OCI-LY3 (cell line): ENCODE data around the gene CTAGE9.
"Not testable (repeated sequence)": the region's sequence is repeated elsewhere in the genome, so short reads cannot be mapped to it uniquely, and the experiment has no call there.

Source experiments
- H2AFZ ChIP-seq: fragments of 200-600, 300-600 bp; shearing (Covaris generic); 2 replicates; pipeline ENCODE4 v1.6.0; 2014; ENCODE audit warnings: antibody characterized with exemption, low read depth, low read length
- H3K27ac ChIP-seq: fragments of 200-600, 300-600 bp; sonication (generic); 2 replicates; pipeline ENCODE4 v1.5.1; 2014; ENCODE audit warnings: mild to moderate bottlenecking, low read length, moderate library complexity, mixed read lengths
- H3K27me3 ChIP-seq: fragments of 200-600, 300-600 bp; sonication (generic); 2 replicates; pipeline ENCODE4 v1.6.1; 2014; ENCODE audit warnings: low read depth, low read length, mixed read lengths
- H3K36me3 ChIP-seq: fragments of 200-600, 300-600 bp; sonication (generic); replicated peaks from 2 replicates; pipeline ENCODE3; 2014; ENCODE audit warnings: low read depth, low read length, mixed read lengths
- H3K4me1 ChIP-seq: fragments of 300-600, 200-600 bp; sonication (generic); 2 replicates; pipeline ENCODE4 v1.6.1; 2014; ENCODE audit warnings: low read length, mixed read lengths
- H3K4me2 ChIP-seq: fragments of 200-600, 300-600 bp; sonication (generic); 2 replicates; pipeline ENCODE4 v1.6.1; 2014; ENCODE audit warnings: low read length, mixed read lengths
- H3K4me3 ChIP-seq: fragments of 300-600, 200-600 bp; sonication (generic); 2 replicates; pipeline ENCODE4 v1.5.1; 2014; ENCODE audit warnings: antibody characterized with exemption, mild to moderate bottlenecking, low read length, moderate library complexity
- H3K79me2 ChIP-seq: fragments of 300-600, 200-600 bp; shearing (Covaris generic); 2 replicates; pipeline ENCODE4 v1.6.1; 2014; ENCODE audit warnings: mild to moderate bottlenecking, low read length, mixed read lengths
- H3K9ac ChIP-seq: fragments of 300-600, 200-600 bp; shearing (Covaris generic); 2 replicates; pipeline ENCODE4 v1.6.0; 2014; ENCODE audit warnings: mild to moderate bottlenecking, low read length, moderate library complexity
- H3K9me3 ChIP-seq: fragments of 200-600, 300-600 bp; shearing (Covaris generic); 2 replicates; pipeline ENCODE4 v1.6.1; 2014; ENCODE audit warnings: low read length, mixed read lengths; ENCODE audit not compliant: insufficient read depth
- H4K20me1 ChIP-seq: fragments of 200-600, 300-600 bp; sonication (generic); 2 replicates; pipeline ENCODE4 v1.6.1; 2016; ENCODE audit warnings: low read length, mixed read lengths; ENCODE audit not compliant: insufficient read depth
- EZH2phosphoT487 ChIP-seq: fragments of 200-600 bp; shearing (Covaris generic); IDR thresholded peaks from 2 replicates; pipeline ENCODE4 v1.6.1; 2018; ENCODE audit warnings: antibody characterized with exemption, mixed run types, low read depth
- TF ChIP-seq, protein P1 (sequence below): fragments of 200-600, 300-600 bp; sonication (generic); IDR thresholded peaks from 2 replicates; pipeline ENCODE4 v1.5.1; 2014; ENCODE audit warnings: antibody characterized with exemption, low read length, low read depth

CTAGE9 gene, protein sequence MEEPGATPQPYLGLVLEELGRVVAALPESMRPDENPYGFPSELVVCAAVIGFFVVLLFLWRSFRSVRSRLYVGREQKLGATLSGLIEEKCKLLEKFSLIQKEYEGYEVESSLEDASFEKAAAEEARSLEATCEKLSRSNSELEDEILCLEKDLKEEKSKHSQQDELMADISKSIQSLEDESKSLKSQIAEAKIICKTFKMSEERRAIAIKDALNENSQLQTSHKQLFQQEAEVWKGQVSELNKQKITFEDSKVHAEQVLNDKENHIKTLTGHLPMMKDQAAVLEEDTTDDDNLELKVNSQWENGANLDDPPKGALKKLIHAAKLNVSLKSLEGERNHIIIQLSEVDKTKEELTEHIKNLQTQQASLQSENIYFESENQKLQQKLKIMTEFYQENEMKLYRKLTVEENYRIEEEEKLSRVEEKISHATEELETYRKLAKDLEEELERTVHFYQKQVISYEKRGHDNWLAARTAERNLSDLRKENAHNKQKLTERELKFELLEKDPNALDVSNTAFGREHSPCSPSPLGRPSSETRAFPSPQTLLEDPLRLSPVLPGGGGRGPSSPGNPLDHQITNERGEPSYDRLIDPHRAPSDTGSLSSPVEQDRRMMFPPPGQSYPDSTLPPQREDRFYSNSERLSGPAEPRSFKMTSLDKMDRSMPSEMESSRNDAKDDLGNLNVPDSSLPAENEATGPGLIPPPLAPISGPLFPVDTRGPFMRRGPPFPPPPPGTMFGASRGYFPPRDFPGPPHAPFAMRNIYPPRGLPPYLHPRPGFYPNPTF

DNA sequence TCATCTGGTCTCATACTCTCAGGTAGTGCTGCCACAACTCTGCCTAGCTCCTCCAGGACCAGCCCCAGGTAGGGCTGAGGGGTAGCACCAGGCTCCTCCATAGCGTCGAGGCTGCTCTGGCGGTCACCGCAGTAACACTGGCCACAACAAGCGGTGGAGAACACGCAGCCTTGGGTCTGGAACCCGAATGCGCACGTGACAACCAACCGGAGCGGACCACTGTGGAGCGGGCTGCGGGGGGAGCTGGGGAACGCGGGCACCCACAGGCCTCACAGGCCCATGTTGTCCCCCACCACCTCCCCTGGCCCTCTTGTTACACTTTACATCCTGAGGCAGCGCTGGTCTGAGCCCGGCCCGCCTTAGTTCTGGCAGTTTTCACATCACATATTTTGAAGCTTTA, at the start of gene CTAGE9:
TSS of gene CTAGE9 (minus strand) at position 101 of the 400 bp plus-strand sequence. CDS start at position 101, 0 bp downstream.
- not testable (repeated sequence) for H3K9ac ChIP-seq, H3K4me2 ChIP-seq, H3K27me3 ChIP-seq, H2AFZ ChIP-seq, H3K9me3 ChIP-seq, H3K27ac ChIP-seq, H3K36me3 ChIP-seq, H3K4me3 ChIP-seq, H3K79me2 ChIP-seq, H4K20me1 ChIP-seq, H3K4me1 ChIP-seq

DNA sequence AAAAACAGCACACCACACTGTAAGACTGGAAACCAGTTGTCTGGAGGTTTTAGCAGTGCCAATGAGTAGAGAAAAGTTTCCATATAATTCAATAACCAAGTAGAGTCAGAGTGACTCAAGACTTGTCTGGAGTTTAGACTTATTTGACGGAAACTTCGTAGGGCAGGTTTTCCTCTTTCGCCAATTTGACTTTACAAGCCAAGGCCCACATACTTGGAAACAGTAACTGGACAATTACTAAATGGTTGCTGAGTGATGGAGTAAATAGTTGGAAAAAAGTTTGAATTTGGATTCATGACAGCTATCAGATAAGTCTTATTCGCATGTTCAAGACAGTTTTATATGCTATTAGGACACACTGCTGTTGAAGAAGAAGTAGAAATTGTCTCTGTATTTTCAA, 48.1 kb upstream of the CTAGE9 start:
- H4K20me1 ChIP-seq = no peaks in the 10 kb centered on the region
- H3K9ac ChIP-seq = no peak overlapping the region
- H3K9me3 ChIP-seq = no peaks in the 10 kb centered on the region
- H3K27me3 ChIP-seq = no peaks in the 10 kb centered on the region
- H2AFZ ChIP-seq = no peak overlapping the region
- TF ChIP-seq, protein P1, sequence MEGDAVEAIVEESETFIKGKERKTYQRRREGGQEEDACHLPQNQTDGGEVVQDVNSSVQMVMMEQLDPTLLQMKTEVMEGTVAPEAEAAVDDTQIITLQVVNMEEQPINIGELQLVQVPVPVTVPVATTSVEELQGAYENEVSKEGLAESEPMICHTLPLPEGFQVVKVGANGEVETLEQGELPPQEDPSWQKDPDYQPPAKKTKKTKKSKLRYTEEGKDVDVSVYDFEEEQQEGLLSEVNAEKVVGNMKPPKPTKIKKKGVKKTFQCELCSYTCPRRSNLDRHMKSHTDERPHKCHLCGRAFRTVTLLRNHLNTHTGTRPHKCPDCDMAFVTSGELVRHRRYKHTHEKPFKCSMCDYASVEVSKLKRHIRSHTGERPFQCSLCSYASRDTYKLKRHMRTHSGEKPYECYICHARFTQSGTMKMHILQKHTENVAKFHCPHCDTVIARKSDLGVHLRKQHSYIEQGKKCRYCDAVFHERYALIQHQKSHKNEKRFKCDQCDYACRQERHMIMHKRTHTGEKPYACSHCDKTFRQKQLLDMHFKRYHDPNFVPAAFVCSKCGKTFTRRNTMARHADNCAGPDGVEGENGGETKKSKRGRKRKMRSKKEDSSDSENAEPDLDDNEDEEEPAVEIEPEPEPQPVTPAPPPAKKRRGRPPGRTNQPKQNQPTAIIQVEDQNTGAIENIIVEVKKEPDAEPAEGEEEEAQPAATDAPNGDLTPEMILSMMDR = no peak
- no peak for TF ChIP-seq EZH2phosphoT487
- no peaks in the 10 kb centered on the region for H3K36me3 ChIP-seq
- no peak overlapping the region for H3K27ac ChIP-seq
- no peaks in the 10 kb centered on the region for H3K4me1 ChIP-seq
- no peaks in the 10 kb centered on the region for H3K79me2 ChIP-seq
- H3K4me2 ChIP-seq = no peak overlapping the region
- H3K4me3 ChIP-seq = no peak overlapping the region

- H3K27ac ChIP-seq = no peak overlapping the region
- no peaks in the 10 kb centered on the region for H3K79me2 ChIP-seq
- TF ChIP-seq, protein P1 = no peak
- no peak for TF ChIP-seq EZH2phosphoT487
- no peak overlapping the region for H3K4me2 ChIP-seq
- H2AFZ ChIP-seq = no peak overlapping the region
- H3K27me3 ChIP-seq = no peaks in the 10 kb centered on the region
- H3K36me3 ChIP-seq = no peaks in the 10 kb centered on the region
- no peak overlapping the region for H3K9ac ChIP-seq
- no peaks in the 10 kb centered on the region for H3K4me1 ChIP-seq
- H3K4me3 ChIP-seq = no peak overlapping the region
- H4K20me1 ChIP-seq = no peaks in the 10 kb centered on the region
- no peaks in the 10 kb centered on the region for H3K9me3 ChIP-seq
These were observed 45.2 kb upstream of the CTAGE9 start for GRCh38 chr6:131756039-131756438.

DNA sequence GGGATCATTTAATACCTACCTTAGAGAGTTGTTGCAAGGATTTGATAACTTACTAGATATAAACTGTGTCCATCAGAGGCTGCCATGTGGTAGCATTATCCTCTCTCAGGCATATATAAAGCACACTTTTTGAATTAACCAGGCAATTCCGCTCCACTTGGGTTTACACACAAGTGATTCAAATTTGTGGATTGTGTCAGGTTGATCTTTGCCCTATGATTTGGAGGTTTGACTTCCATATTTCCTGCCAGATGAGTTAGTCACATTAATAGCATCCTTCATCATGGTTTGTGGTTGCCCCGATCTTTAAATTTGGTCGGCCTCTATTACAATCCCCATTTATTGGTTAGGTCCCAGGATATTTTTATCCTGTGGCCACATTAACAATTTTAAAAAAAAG, 44.8 kb upstream of the CTAGE9 start:
- Histone ChIP-seq H3K4me1 (no peaks in the 10 kb centered on the region), H4K20me1 (no peaks in the 10 kb centered on the region), H3K27me3 (no peaks in the 10 kb centered on the region), H2AFZ (no peak overlapping the region), H3K4me2 (no peak overlapping the region), H3K27ac (no peak overlapping the region), H3K36me3 (no peaks in the 10 kb centered on the region), H3K4me3 (no peak overlapping the region), H3K9me3 (no peaks in the 10 kb centered on the region), H3K79me2 (no peaks in the 10 kb centered on the region), H3K9ac (no peak overlapping the region)
- TF ChIP-seq EZH2phosphoT487 = no peak
- TF ChIP-seq, protein P1 = no peak
